Retinal pigment epithelial cell (primary cell): ENCODE results near the gene CFD.
A peak's percentile ranks its signal among the peaks of the same experiment; 100 is the strongest.

Experiments
- DNase-seq: peaks from one replicate; pipeline ENCODE4 v3.0.0-alpha.2; 2010; ENCODE audit warnings: low read depth
- H3K4me3 ChIP-seq: 2 replicates; pipeline ENCODE4 v1.5.1; 2011; ENCODE audit warnings: mild to moderate bottlenecking, low read length, control low read depth, moderate library complexity
- TF ChIP-seq, protein P1 (sequence below): conservative IDR thresholded peaks from 2 replicates; pipeline ENCODE4 v1.5.1; 2011; ENCODE audit warnings: low read depth, low read length, control low read depth, inconsistent platforms

Gene CFD

DNA sequence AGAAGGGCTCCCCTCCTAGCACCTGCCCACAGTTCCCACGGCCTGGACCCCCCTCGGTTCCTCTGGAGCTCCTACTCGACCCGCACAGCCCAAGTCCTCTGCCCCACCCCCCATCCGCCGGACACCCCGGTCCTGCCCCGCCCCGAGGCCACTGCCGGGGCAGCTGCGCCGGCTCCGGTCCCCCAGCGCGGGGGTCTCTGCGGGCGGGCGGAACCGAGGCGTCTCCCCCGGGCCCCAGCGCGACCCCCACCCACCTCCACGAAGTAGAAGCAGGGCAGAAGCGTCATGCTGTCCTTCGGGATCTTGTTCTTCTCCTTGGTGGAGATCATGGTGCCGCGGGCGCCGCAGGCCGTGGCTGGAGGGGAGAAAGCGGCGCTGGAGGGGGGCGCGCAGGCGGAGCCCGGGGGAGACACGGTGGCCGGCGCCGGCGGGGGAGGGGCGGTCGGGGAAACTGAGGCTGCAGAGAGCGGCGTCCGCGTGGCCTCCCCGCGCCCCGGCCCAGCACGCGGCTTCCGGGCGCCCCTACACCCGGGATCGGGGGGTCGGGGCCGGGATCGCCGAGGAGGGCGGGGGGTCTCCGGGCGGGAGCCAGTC, 38.1 kb upstream of the CFD start:
- TF ChIP-seq, protein P1, sequence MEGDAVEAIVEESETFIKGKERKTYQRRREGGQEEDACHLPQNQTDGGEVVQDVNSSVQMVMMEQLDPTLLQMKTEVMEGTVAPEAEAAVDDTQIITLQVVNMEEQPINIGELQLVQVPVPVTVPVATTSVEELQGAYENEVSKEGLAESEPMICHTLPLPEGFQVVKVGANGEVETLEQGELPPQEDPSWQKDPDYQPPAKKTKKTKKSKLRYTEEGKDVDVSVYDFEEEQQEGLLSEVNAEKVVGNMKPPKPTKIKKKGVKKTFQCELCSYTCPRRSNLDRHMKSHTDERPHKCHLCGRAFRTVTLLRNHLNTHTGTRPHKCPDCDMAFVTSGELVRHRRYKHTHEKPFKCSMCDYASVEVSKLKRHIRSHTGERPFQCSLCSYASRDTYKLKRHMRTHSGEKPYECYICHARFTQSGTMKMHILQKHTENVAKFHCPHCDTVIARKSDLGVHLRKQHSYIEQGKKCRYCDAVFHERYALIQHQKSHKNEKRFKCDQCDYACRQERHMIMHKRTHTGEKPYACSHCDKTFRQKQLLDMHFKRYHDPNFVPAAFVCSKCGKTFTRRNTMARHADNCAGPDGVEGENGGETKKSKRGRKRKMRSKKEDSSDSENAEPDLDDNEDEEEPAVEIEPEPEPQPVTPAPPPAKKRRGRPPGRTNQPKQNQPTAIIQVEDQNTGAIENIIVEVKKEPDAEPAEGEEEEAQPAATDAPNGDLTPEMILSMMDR: no peak
- DNase-seq: no peak
- H3K4me3 ChIP-seq: peak overlapping the region; percentile 24

DNA sequence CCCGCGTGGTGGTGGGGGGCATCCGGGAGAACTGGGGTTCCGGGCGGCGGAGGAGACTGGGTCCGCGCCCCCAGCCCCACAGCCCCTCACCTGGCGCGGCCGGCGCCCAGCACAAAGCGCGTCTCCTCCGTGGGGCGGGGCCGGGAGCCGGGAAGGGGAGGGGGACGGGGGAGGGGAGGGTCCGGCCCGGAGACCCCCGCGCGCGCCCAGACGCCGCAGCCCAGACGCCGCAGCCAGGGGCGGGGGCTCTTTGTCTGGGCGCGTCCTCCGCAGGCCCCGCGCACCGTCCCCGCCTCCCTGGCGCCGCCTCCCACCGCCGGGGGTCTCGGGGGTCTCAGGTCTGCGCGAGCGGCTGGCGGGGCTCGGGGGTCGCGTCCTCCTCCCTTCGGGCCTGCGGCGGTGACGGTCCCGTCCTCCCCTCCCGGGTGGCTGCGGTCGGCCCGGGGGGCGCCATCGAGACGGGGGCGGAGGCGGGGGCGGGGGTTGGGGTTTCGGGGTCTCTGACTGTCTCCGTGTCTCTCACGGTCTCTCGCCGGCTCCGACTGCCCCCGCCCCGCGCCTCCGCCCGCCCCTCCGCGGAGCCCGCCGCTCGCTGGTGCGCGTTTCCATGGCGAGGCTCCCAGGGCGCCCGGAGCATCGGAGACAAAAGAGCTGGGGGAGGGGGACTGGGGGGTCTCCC, 37.5 kb upstream of the CFD start, which contains the start of gene PLPPR3:
Gene PLPPR3, minus strand, starts transcription at position 131 of the 679 bp plus-strand sequence. CDS start 396 bp downstream, outside the sequence.
- H3K4me3 ChIP-seq: peak within 1 kb of the TSS; percentile 24
- DNase-seq: no peak
- TF ChIP-seq, protein P1: no peak

DNA sequence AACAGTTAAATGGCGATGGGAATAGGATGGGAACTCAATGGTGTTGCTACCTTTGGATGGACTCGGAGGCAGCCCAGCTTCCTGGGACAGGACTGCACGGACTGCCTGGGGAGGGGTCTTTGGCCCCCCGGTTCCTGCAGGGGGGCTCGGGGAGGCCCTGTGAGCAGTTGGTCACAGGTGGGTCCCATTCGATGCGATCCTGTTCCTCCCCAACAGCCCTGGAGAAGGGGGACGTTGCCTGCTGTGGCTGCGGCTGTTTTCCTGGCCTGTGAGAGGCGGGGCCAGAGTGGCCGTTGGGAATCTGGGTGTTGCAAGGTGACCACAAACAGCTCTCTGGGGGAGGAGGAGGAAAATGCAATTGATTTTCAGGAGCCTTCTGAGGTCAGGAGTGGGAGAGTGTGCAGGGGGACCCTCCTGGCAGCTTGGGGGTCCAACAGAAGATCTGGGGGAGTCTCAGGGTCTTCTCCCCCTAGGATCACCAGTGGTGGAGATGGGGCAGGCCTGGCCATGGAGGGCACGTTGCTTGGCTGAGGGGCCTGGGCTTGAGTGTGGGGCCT, 35.8 kb upstream of the CFD start:
- TF ChIP-seq, protein P1: no peak
- no peak for DNase-seq
- no peak overlapping the region for H3K4me3 ChIP-seq

DNA sequence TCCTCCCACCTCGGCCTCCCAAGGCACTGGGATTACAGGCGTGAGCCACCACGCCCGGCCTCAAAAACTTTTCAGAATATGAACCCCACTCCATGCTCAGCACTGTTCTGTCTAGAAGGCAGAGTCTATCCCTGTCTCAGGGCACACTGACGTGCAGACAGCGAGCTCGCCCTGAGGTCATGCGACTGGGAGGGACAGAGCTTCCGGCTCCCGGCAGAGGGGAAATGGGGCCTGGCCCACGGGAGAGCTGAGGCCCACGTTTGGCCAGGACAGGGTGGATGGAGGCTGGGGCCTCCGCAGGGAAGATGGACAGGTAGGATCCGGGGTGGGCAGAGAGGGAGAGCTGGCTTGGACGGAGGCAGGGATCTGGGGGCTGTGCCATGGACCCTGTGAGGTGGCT, 34.6 kb upstream of the CFD start:
- no peak overlapping the region for H3K4me3 ChIP-seq
- DNase-seq: no peak
- TF ChIP-seq, protein P1: no peak

DNA sequence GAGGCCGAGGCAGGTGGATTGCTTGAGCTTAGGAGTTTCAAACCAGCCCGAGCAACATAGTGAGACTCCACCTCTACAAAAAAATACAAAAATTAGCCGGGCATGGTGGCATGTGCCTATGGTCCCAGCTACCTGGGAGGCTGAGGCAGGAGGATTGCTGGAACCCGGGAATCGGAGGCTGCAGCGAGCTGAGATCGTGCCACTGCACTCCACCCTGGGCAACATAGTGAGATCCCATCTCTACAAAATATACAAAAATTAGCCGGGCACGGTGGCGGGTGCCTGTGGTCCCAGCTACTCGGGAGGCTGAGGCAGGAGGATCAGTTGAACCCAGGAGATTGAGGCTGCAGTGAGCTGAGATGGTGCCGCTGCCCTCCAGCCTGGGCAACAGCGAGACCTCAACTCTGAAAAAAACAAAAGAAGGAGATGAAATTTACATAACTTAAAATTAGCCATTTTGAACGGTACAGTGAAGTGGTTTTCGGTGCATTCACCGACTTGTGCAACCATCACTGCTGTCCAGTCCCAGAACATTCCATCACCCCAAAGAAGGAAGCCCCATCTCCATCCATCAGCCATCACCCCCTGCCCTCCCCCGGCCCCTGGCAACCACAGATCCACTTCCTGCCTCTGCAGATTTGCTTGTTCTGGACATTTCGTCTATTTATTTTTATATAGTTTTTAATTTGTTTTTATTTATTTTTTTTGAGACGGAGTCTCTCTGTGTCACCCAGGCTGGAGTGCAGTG, 33.4 kb upstream of the CFD start:
- TF ChIP-seq, protein P1: no peak
- H3K4me3 ChIP-seq: no peak overlapping the region
- no peak for DNase-seq

DNA sequence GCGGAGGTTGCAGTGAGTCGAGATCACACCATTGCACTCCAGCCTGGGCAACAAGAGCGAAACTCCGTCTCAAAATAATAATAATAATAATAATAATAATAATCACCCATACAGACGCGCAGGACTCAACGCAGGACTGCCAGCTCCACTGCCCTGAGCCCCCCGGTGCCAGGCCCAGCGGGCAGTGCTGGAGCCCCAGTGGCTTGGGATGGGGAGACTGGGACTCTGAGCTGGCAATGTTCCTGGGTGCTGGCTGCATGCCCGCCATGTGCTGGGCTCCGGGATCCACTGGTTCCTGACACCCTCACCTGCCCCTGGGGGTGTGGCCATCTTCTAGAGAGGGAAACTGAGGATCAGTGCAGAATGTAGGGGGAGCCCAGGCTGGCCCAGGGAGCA, 32.2 kb upstream of the CFD start:
- TF ChIP-seq, protein P1: no peak
- DNase-seq: no peak
- H3K4me3 ChIP-seq: no peak overlapping the region
